ENCODE data around the gene ODAD3.
"Not testable (repeated sequence)": the region's sequence is repeated elsewhere in the genome, so short reads cannot be mapped to it uniquely, and the experiment has no call there.

Gene ODAD3

DNA sequence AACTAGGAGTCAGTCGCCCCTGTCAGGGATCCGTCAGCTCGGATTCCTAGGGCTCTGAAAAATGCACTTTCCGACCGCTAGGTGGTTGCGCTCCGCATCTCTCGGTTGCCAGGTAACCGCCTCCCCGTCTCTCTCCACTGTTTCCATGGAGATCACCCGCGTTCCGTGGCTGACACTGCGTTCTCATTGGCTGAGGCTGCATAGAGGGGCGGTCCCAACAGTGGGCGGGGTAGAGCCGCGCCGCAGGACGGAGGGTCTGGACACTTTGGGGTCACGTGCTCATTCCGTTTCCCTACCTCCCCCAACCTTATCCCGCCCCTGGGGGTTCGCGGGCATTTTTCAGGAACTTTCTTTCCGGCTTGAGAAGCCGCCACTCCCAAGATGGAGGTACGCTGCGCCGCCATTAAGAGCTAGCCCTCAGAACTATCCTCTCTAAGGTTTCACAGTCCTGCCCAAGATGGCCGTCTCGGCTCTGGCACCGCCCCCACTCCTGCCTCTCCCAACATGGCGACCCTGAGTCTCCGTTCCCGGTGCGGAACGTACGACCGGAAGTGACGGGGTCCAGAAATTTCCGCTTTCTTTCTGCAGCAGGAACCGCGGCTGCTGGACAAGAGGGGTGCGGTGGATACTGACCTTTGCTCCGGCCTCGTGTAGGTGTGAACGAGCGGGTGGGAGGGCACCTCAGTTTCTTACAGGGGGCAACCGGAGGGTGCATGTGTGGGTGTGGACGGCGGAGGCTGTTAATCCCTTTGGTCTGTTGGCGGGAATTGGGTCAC lies at the start of gene ODAD3, which contains the start of gene PRKCSH:
ODAD3 (minus strand) TSS at position 65 of the 776 bp plus-strand sequence. CDS start 105 bp downstream, outside the sequence.
PRKCSH (plus strand) TSS at position 579 of the 776 bp plus-strand sequence. CDS start 483 bp downstream, outside the sequence.
- peak; percentile 100 for DNase-seq

DNA sequence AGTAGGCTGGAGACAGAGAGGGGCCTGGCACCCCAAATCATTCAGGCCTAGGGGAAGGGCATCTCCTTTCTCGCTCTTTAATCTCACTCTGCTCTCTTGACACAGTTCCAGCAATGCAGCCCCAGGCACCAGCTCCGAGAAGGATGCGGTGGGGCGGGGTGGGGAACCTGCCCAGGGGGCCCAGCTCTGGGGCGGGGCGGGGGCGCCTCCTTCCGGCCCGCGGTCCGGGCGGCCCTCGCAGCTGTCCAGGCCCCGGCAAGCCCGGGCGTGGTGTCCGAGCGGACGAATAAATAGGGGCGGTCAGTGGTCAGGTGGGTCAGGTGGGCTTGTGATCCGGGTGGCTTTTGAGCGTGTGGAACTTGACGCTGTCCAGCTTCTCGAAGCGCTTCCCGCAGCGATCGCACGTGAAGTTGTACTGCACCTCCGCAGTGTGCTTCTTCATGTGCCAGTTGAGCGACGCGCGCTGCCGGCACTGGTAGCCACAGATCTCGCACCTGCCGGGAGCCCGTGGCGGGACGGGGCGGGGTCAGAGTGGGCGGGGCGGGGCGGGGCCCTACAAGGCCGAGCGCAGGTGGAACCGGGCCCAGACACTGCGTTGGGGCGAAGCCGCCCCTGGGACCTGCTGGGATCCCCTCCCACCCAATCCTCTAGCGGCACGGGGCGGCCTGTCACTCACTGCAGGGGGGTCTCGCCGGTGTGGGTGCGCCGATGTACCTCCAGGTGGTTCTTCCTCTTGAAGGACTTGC lies 48.6 kb upstream of the ODAD3 start:
- DNase-seq = no peak

DNA sequence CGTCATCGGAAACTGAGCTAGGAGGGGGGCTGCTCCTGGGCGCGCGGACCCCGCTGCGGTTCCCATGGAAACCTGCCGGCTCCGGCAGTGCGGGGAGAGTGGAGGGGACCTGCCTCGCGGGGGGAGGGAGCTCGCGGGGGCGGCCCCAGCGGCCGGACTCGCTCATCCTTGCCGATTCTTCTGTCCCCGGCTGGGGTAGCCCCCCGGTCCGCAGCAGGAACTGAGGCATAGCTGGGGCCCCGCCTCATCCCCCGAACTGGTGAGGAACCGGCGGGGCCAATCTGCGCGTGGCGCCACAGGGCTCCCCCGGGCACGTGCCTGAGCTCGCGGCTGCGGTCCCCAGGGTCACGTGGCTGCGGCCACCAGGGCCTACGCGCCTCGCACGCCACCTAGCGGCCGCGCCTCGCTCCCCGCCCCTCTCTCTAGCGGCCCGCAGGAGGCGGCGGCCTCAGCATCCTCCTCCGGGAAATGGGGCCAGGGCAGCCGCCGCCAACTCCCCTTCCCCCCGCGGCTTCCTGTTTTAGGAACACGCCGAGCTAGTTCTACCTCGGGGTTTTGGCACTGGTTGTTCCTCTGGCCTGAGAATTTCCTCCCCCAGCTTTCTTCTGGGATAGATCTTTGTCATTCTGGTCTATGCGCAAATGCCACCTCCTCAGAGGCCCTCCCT lies 47.6 kb upstream of the ODAD3 start:
- DNase-seq = peak; percentile 82

DNA sequence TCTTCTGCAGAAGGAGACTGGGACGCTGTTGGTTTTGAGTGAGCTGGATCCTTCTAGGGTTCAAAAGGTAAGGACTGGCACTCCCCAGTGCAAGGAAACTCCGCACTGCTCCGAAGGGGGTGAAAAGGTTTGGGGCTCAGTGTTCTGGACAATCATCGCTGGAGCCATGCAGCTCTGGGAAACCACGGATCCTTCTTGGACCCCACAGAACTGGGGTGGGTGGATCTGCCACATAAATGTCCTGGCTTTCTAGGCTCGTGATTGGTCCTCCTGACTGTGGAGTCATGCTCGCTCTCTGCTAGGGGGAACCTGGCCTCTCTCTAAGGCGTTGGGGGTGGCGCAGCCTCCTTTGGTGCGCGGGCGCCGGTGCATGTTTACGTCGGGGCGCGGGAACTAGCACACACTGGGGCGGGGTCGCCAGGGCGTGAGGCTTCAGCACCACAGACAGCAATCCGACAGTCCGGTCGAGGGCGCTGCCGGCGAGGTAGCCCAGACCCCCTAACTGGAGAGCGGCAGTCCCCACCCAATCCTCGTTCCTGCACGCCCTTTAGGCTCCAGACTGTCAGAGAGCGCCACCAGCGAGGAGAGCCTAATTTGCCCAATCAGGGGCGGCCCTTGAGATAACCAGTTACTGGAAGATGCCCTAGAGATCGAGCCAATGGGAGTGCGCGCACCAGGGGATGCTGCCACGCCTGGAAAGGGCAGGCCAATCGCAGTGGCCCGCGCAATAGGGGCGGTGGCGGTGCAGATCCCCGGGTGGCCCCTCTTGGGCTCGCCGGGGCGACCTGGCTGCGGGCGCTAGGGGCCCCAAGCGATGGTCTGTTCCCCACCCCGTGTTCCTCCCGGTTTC lies 46.8 kb upstream of the ODAD3 start:
- peak; percentile 97 for DNase-seq

DNA sequence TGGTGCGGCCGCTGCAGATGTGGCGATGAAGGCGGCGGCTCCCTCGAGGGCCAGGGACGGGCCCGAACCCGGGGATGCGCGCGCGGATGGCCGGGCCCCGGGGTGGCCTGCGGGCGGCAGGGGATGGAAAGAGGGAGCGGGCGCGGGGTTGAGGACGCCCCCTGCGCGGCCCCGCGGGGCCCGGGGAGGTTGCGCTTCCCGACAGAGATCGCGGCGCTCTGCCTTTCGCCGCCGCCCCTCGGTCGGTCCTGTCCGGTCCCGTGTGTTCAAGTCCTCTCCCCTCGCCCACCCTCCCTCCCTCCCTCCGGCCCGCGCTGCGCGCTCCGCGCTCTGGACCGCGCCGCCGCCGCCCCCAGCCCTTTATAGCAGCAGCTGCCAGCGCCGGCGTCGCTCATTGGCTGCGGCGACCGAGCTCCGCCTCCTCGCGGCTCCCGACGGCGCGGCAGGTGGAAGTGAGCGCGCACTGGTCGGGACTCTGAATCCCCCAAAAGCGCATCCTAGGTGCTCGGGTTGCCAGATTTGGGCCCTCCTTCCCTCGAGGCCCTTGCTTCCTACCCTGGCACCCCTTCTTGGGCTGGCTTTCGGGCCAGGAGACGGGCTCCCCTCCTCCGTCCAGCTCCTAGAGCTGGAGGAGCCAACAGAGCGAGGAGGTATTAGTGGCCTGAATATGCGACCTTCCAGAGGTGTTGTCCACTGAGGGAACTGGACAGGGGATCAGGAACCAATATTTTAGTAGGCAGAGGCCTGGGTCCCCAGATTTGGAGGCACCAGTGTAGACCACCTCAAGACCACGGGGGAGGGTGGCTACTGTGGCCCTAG lies 46.0 kb upstream of the ODAD3 start, which contains the start of gene ELAVL3:
ELAVL3 (minus strand) TSS at position 332 of the 819 bp plus-strand sequence. CDS start 438 bp downstream, outside the sequence.
- DNase-seq = peak; percentile 76

DNA sequence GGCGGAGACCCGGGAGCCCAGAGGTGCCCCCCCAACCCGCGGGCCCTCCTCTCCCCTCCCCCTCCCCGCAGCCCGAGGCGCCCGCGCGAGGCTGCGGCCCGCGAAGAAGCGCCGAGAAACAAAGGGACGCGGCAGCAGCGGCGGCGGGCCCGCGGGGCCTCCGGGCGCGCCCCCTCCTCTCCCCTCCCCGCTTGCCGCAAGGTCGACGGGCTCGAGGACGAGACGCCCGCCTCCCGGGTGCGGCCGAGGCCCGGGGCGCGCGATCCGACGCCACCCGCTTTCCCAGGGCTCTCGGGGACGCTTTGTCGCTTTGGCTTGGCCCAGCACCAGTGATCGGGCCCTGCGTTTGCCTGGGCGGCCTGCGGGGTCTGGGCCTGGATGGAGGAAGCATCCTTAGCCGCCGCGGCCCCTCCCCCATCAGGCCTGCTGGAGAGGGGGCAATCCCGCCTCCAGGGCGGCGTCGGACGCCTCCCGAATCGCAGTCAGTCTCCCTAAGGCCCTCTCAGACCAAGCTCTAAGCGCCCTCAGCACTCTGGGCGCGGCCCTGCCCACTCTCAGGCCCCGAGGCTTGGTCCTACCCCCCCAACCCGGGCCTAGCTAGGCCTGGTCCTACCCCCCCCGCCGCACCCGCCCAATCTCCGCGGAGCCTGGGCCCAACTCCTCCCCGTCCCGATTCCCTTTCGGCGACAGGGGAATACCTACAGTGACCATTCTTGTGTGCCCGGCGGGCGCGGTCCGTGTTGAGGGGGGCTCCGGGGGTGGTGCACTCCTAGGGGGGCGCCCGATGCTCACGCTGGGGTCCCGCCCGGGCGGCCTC lies 45.2 kb upstream of the ODAD3 start:
- peak; percentile 20 for DNase-seq

DNA sequence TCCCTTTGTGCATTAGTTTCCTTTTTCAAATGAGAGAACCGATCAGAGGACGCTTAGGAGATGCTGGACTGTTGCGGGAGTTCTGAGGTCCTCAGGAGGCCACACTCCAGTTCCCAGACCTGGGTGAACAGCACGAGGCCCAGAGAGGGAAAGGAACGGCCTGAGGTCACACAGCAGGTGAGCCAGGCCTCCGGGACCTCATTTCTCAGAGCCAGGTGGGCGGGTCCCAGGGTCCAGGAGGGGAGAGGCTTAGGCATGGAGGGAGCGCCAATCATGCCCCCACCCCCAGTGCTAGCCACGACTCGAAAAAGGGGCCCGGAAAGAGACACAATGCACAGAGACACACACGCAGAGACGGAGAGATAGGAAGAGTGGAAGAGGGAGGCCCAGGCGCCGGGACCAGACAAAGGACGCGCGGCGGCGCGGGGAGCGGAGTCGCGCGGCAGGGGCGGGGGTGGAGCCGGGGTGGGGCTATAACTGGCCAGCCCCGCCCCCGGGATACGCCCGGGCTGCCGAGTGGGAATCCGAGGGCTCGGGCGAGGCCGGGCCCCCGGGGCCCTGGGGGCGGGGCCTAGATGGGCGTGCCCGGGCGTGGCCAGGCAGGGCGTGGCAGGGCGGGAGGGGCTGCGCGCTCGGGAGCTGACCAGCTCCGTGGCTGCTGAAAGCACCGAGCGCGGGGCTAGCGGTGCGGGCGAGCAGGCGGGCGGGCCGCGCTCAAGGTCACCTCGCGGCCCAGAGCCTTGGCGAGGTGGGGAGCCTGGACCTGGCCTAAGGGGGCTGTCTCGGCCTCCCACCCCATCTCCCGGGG lies 44.4 kb upstream of the ODAD3 start:
- peak; percentile 20 for DNase-seq

DNA sequence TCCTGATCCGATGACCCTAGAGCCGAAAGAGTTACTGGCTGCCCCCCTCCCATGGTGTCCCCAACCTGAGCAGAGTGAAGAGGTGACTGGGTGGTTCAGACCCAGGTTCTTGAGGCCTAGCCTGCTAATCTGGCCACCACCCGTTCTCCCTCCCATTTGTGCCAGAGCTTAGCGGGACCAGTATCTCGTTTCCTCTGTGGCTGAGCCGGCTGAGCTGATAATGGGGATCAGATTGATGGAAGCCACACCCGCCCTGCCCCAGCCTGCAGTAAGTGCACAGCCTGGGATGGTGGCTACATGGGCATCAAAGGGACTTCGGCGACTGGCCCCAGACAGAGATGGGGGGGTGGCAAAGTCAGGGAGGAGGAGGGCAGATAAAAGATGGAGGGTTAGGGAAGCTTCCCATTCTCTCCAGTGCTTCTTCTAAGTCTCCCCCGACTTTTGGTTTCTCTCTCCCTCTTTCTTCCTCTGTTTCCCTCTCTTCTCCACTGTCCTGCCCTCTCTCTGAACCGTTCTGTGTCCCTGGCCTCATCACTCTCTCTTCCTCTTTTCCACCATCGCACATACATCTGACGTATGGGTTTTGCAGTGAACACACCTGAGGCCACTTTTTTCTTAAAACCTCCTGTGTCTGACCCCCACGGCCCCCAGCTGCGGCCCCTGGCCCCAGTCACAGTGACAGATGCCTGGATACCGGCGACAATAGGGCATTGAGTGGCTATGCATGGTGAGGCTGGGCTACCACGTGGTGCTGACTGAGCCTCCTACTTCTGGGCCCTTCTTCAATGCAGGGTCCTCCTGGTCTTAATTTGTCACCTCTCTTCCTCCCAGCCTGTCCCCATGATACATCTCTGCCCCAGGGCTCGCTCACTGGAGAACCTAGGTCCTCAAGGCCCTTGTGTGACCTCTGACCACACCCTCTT lies 43.5 kb upstream of the ODAD3 start:
- DNase-seq = no peak

DNA sequence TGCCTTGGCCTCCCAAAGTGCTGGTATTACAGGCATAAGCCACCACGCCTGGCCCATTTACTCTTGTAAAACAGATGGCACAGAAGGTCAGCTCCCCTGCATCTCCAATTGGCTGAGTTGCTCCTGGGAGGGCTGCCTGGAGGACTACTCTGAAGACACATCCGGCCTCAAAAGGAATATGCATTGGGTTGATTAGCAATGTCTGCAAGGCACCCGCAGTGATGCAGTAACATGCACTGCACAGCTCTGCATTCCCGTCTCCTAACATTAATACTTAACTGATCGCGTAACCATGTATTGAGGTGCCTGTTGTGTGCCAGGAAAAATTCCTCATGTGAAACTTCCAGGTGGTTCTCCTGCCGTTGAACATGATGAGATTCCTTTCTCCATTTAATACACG lies 40.9 kb upstream of the ODAD3 start:
- DNase-seq = no peak

DNA sequence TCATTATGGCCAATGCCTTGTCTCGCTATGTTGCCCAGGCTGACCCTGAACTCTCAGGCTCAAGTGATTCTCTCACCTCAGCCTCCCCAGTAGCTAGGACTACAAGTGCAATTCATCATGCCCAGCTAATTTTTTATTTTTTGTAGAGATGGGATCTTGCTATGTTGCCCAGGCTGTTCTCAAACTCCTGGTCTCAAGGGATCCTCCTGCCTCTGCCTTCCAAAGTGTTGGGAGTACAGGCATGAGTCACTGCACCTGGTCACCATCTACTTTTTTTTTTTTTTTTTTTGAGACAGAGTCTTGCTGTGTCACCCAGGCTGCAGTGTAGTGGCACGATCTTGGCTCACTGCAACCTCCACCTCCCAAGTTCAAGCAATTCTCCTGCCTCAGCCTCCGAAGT lies 40.4 kb upstream of the ODAD3 start:
- not testable (repeated sequence) for DNase-seq

DNA sequence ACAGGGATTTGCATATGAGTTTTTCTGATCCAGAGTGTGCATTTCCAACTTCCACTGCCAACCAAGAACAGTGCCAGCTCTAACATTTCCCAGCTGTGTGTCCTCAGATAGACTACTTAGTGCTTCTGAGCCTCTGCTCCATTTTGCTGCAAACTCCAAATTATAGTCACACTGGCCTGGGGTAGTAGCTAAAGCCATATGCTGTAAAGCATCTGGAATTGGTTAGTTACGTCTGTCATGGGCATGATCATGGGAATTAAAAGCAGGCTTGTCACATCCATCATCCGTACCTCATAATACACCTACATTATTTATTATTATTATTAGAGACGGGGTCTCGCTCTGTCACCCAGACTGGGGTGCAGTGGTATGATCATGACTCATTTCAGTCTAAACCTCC lies 38.8 kb upstream of the ODAD3 start:
- DNase-seq = no peak

DNA sequence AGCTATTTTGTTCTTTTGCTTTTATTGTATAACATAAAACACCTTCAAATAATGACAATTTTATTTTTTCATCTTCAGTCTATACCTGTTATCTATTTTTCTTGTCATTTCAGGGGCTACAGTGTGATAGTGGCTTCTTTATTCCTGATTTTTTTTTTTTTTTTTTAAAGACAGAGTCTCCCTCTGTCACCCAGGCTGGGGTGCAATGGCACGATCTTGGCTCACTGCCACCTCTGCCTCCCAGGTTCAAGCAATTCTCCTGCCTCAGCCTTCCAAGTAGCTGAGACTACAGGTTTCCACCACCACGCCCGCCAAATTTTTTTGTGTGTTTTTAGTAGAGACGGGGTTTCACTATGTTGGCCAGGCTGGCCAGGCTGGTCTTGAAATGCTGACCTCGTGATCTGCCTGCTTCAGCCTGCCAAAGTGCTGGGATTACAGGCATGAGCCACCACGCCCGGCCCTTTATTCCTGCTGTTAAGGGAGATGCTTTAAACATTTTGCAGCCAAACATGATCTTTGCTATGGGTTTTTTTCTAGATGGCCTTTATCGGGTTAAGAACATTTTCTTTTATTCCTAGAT lies 33.4 kb upstream of the ODAD3 start:
- not testable (repeated sequence) for DNase-seq

DNA sequence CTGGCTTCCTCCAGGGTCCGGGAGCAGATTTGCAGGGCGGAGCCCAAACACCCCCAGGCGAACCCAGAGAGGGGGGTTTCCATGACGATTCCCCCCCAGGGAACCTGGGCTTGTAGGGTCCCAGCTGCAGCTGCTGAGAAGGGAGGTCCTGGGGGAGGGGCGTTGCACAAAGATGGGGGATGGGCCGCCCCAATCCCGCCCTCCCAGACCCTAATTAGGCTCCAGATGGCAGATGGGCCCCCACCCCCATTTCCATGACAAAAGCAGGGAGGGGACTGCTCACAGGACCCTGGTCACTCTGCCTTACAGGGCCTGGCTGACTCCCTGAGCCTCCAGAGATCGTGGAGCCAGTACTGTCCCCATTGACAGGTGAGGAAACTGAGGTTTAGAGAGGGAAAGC lies 30.7 kb upstream of the ODAD3 start:
- no peak for DNase-seq

DNA sequence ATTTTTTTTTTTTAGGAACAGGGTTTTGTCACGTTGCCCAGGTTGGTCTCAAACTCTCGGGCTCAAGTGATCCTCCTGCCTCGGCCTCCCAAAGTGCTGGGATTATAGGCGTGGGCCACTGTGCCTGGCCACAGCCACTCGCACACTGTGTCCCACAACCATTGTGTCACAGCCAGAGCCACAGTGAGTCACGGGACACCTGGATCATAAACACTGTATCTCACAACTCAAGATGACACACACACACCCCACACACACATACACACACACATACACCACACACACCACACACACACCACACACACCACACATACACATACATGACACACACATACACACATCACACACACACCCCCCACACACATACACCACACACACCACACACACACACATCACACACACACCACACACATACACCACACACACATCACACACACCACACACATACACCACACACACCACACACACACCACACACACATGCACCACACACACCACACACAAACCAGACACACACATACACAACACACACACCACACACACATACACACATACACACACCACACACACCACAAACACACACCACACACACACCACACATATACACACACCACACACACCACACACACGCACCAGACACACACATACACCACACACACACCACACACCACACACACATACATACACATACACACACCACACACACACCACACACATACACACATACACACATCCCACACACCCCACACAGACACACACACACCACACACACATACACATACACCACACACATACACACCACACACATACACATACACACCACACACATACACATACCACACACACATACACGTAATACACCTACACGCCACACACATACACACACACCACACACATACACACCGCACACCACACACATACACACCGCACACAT lies 29.7 kb upstream of the ODAD3 start:
- no peak for DNase-seq

DNA sequence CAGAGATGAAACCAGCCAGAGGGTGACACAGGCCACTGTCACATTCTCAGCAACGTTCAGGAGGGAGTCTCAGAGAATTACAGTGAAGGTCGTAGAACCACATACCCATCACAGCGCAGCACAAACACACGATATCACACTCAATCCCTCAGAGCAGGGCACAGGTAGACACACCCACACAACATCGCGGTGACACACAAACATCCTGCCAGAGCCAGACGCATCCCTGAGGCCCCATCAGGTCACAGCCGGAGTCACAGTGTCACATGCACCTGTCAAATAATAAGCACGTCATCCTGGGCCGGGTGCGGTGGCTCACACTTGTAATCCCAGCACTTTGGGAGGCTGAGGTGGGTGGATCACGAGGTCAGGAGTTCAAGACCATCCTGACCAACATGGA lies 28.5 kb upstream of the ODAD3 start:
- DNase-seq = no peak

DNA sequence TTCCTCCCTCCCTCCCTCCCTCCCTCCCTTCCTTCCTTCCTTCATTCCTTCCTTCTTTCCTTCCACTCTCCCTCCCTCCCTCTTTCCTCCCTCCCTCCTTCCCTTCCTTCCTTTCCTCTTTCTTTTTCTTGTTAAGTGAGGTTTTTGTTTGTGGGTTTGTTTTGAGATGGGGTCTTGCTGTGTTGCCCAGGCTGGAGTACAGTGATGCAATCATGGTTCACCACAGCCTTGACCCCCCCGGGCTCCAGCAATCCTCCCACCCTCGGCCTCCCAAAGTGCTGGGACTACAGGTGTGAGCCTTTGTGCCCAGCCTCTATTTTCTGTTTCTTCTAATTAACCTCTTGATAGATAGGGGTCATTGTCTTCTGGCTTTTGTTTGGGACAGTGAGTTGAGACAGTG lies 26.5 kb upstream of the ODAD3 start:
- DNase-seq = no peak

DNA sequence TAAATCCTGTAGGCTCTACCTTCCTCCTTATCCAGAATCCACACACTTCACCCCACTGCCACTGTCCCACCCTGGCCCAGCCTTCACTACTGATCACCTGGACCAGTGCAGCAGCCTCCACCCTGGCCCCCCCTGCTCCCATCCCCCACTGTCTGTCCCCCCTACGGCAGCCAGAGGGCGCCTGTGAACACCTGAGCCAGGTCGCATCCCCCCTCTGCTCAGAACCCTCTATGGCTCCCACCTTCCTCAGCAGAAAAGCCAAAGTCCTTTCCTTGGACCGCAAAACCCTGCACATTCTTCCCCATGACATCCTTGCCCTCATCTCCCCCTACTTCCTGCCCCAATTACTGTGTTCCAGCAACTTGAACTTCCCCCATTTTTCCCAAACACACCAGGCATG lies 25.3 kb upstream of the ODAD3 start:
- no peak for DNase-seq
